ENCODE data around the gene MAPRE2.

- TF ChIP-seq CTCF (IDR thresholded peaks at IDR 0.05) (no peak), POLR2A (IDR thresholded peaks at IDR 0.05; ENCODE audit: low read depth) (no peak)
Observed at GRCh38 chr18:35022426-35023001, 18.7 kb upstream of the MAPRE2 start.
